ENCODE results near the gene EMC1.
A peak's percentile ranks its signal among the peaks of the same experiment; 100 is the strongest.
"Not testable (repeated sequence)": the region's sequence is repeated elsewhere in the genome, so short reads cannot be mapped to it uniquely, and the experiment has no call there.

Gene EMC1

GRCh38 chr1:19273106-19273843 is 22.0 kb upstream of the EMC1 start:
- Histone ChIP-seq H3K4me1 (no peaks in the 10 kb centered on the region), H3K4me3 (no peak overlapping the region), H3K9me3 (no peaks in the 10 kb centered on the region), H3K27me3 (ENCODE audit: low read depth) (no peaks in the 10 kb centered on the region), H3K36me3 (replicated peaks) (no peaks in the 10 kb centered on the region)
- no peak for DNase-seq (ENCODE audit: low spot score in 2 of 2)
- in situ Hi-C loops (cut with MboI; ENCODE audit: low sequenced_read_pairs): no loop called here

- H3K9me3 ChIP-seq: no peaks in the 10 kb centered on the region
- in situ Hi-C loops (cut with MboI; ENCODE audit: low sequenced_read_pairs): no loop called here
- DNase-seq (ENCODE audit: low spot score in 2 of 2): no peak
Observed at GRCh38 chr1:19272064-19272463, 20.7 kb upstream of the EMC1 start.

GRCh38 chr1:19270343-19270730 is 19.0 kb upstream of the EMC1 start:
- H3K27me3 ChIP-seq (ENCODE audit: low read depth); H3K4me1 ChIP-seq; DNase-seq (ENCODE audit: low spot score in 2 of 2); in situ Hi-C loops (cut with MboI; ENCODE audit: low sequenced_read_pairs); H3K4me3 ChIP-seq; H3K9me3 ChIP-seq; H3K36me3 ChIP-seq (replicated peaks): not testable (repeated sequence)

More at GRCh38 chr1:19272064-19272463, 20.7 kb upstream of the EMC1 start:
- no peaks in the 10 kb centered on the region for H3K4me1 ChIP-seq
- no peaks in the 10 kb centered on the region for H3K36me3 ChIP-seq (replicated peaks)
- H3K4me3 ChIP-seq: no peak overlapping the region
- no peaks in the 10 kb centered on the region for H3K27me3 ChIP-seq (ENCODE audit: low read depth)

GRCh38 chr1:19269427-19270342 is 18.4 kb upstream of the EMC1 start:
- H3K9me3 ChIP-seq; H3K27me3 ChIP-seq (ENCODE audit: low read depth); H3K4me1 ChIP-seq; H3K4me3 ChIP-seq; in situ Hi-C loops (cut with MboI; ENCODE audit: low sequenced_read_pairs); DNase-seq (ENCODE audit: low spot score in 2 of 2); H3K36me3 ChIP-seq (replicated peaks): not testable (repeated sequence)

- DNase-seq (ENCODE audit: low spot score in 2 of 2): no peak
- in situ Hi-C loops (cut with MboI; ENCODE audit: low sequenced_read_pairs): no loop called here
- no peaks in the 10 kb centered on the region for H3K27me3 ChIP-seq (ENCODE audit: low read depth)
- no peaks in the 10 kb centered on the region for H3K4me1 ChIP-seq
- H3K4me3 ChIP-seq: no peak overlapping the region
- H3K36me3 ChIP-seq (replicated peaks): no peaks in the 10 kb centered on the region
- H3K9me3 ChIP-seq: no peaks in the 10 kb centered on the region
Observed at GRCh38 chr1:19268445-19268844, 17.1 kb upstream of the EMC1 start.

GRCh38 chr1:19262744-19263143 is 11.4 kb upstream of the EMC1 start:
- Histone ChIP-seq H3K27me3 (ENCODE audit: low read depth) (no peaks in the 10 kb centered on the region), H3K4me1 (no peaks in the 10 kb centered on the region), H3K4me3 (no peak overlapping the region), H3K9me3 (no peaks in the 10 kb centered on the region), H3K36me3 (replicated peaks) (peaks cover 32% of the 10 kb centered on the region)
- in situ Hi-C loops (cut with MboI; ENCODE audit: low sequenced_read_pairs): no loop called here
- DNase-seq (ENCODE audit: low spot score in 2 of 2): no peak

- peak in 1 of 2 experiments; percentile 29 for DNase-seq (ENCODE audit: low spot score in 2 of 2)
- in situ Hi-C loops (cut with MboI; ENCODE audit: low sequenced_read_pairs): no loop called here
Observed at GRCh38 chr1:19262047-19262446, 10.7 kb upstream of the EMC1 start.

GRCh38 chr1:19260211-19261138 is 9.2 kb upstream of the EMC1 start:
- no peak for DNase-seq (ENCODE audit: low spot score in 2 of 2)
- Histone ChIP-seq H3K27me3 (ENCODE audit: low read depth) (no peaks in the 10 kb centered on the region), H3K4me1 (no peaks in the 10 kb centered on the region), H3K36me3 (replicated peaks) (peaks cover 55% of the 10 kb centered on the region), H3K9me3 (no peaks in the 10 kb centered on the region), H3K4me3 (no peak overlapping the region)
- in situ Hi-C loops (cut with MboI; ENCODE audit: low sequenced_read_pairs): no loop called here

More at GRCh38 chr1:19262047-19262446, 10.7 kb upstream of the EMC1 start:
- no peak overlapping the region for H3K4me3 ChIP-seq
- no peaks in the 10 kb centered on the region for H3K9me3 ChIP-seq
- H3K4me1 ChIP-seq: no peaks in the 10 kb centered on the region
- H3K27me3 ChIP-seq (ENCODE audit: low read depth): no peaks in the 10 kb centered on the region
- peaks cover 39% of the 10 kb centered on the region for H3K36me3 ChIP-seq (replicated peaks)

GRCh38 chr1:19258353-19258752 is 7.0 kb upstream of the EMC1 start:
- DNase-seq (ENCODE audit: low spot score in 2 of 2): no peak
- H3K4me3 ChIP-seq: no peak overlapping the region
- H3K4me1 ChIP-seq: no peaks in the 10 kb centered on the region; the same call in 1 of the 2 replicates
- peaks cover 63% of the 10 kb centered on the region for H3K36me3 ChIP-seq (replicated peaks)
- H3K9me3 ChIP-seq: no peaks in the 10 kb centered on the region
- no peaks in the 10 kb centered on the region for H3K27me3 ChIP-seq (ENCODE audit: low read depth)
- in situ Hi-C loops (cut with MboI; ENCODE audit: low sequenced_read_pairs): no loop called here

- Histone ChIP-seq H3K4me1 (no peaks in the 10 kb centered on the region; the same call in 1 of the 2 replicates), H3K27me3 (ENCODE audit: low read depth) (no peaks in the 10 kb centered on the region), H3K4me3 (no peak overlapping the region), H3K9me3 (no peaks in the 10 kb centered on the region), H3K36me3 (replicated peaks) (peaks cover 64% of the 10 kb centered on the region)
- in situ Hi-C loops (cut with MboI; ENCODE audit: low sequenced_read_pairs): no loop called here
- DNase-seq (ENCODE audit: low spot score in 2 of 2): no peak
Observed at GRCh38 chr1:19257178-19257914, 6.0 kb upstream of the EMC1 start.

GRCh38 chr1:19256301-19256700 is 5.0 kb upstream of the EMC1 start:
- DNase-seq (ENCODE audit: low spot score in 2 of 2); in situ Hi-C loops (cut with MboI; ENCODE audit: low sequenced_read_pairs): not testable (repeated sequence)
- H3K36me3 ChIP-seq (replicated peaks): peaks cover 71% of the 10 kb centered on the region

GRCh38 chr1:19255288-19255687 is 4.0 kb upstream of the EMC1 start:
- in situ Hi-C loops (cut with MboI; ENCODE audit: low sequenced_read_pairs): no loop called here
- Histone ChIP-seq H3K9me3 (no peaks in the 10 kb centered on the region), H3K4me1 (peaks cover 4% of the 10 kb centered on the region), H3K27me3 (ENCODE audit: low read depth) (no peaks in the 10 kb centered on the region), H3K36me3 (replicated peaks) (peaks cover 64% of the 10 kb centered on the region), H3K4me3 (no peak overlapping the region)
- no peak for DNase-seq (ENCODE audit: low spot score in 2 of 2)

More at GRCh38 chr1:19256301-19256700, 5.0 kb upstream of the EMC1 start:
- H3K27me3 ChIP-seq (ENCODE audit: low read depth); H3K4me3 ChIP-seq; H3K9me3 ChIP-seq; H3K4me1 ChIP-seq: not testable (repeated sequence)

GRCh38 chr1:19254416-19254815 is 3.1 kb upstream of the EMC1 start:
- Histone ChIP-seq H3K4me1 (peaks cover 5% of the 10 kb centered on the region), H3K9me3 (no peaks in the 10 kb centered on the region), H3K27me3 (ENCODE audit: low read depth) (no peaks in the 10 kb centered on the region), H3K36me3 (replicated peaks) (peaks cover 56% of the 10 kb centered on the region), H3K4me3 (no peak overlapping the region)
- DNase-seq (ENCODE audit: low spot score in 2 of 2): no peak
- in situ Hi-C loops (cut with MboI; ENCODE audit: low sequenced_read_pairs): no loop called here

Data from HAP-1 (cell line).